Measurements from ENCODE around the gene CTNNAL1.
A peak's percentile ranks its signal among the peaks of the same experiment; 100 is the strongest.
"Not testable (repeated sequence)": the region's sequence is repeated elsewhere in the genome, so short reads cannot be mapped to it uniquely, and the experiment has no call there.

The CTNNAL1 gene

GRCh38 chr9:109012876-109013678, at the start of gene CTNNAL1:
CTNNAL1 (minus strand) TSS chr9:109013499; CDS start chr9:109013442, 57 bp downstream.
- DNase-seq (ENCODE audit: low read depth, low spot score) = peak; percentile 68

- no peak for DNase-seq (ENCODE audit: low read depth, low spot score)
Measured at GRCh38 chr9:109062543-109062942, 49.2 kb upstream of the CTNNAL1 start.

GRCh38 chr9:109060191-109060590, 46.9 kb upstream of the CTNNAL1 start:
- DNase-seq (ENCODE audit: low read depth, low spot score) = no peak

GRCh38 chr9:109053121-109053520, 39.8 kb upstream of the CTNNAL1 start:
- not testable (repeated sequence) for DNase-seq (ENCODE audit: low read depth, low spot score)

GRCh38 chr9:109052416-109052815, 39.1 kb upstream of the CTNNAL1 start:
- no peak for DNase-seq (ENCODE audit: low read depth, low spot score)

GRCh38 chr9:109051733-109052132, 38.4 kb upstream of the CTNNAL1 start:
- DNase-seq (ENCODE audit: low read depth, low spot score) = no peak

GRCh38 chr9:109050444-109050843, 37.1 kb upstream of the CTNNAL1 start:
- no peak for DNase-seq (ENCODE audit: low read depth, low spot score)

GRCh38 chr9:109048822-109049221, 35.5 kb upstream of the CTNNAL1 start:
- no peak for DNase-seq (ENCODE audit: low read depth, low spot score)

GRCh38 chr9:109047259-109047658, 34.0 kb upstream of the CTNNAL1 start:
- DNase-seq (ENCODE audit: low read depth, low spot score) = no peak

- DNase-seq (ENCODE audit: low read depth, low spot score) = no peak
Measured at GRCh38 chr9:109046346-109046745, 33.0 kb upstream of the CTNNAL1 start.

GRCh38 chr9:109043578-109043977, 30.3 kb upstream of the CTNNAL1 start:
- DNase-seq (ENCODE audit: low read depth, low spot score) = no peak

- DNase-seq (ENCODE audit: low read depth, low spot score) = no peak
Measured at GRCh38 chr9:109040571-109040970, 27.3 kb upstream of the CTNNAL1 start.

GRCh38 chr9:109039539-109039938, 26.2 kb upstream of the CTNNAL1 start:
- no peak for DNase-seq (ENCODE audit: low read depth, low spot score)

- DNase-seq (ENCODE audit: low read depth, low spot score) = no peak
Measured at GRCh38 chr9:109037946-109038715, 24.8 kb upstream of the CTNNAL1 start.

- no peak for DNase-seq (ENCODE audit: low read depth, low spot score)
Measured at GRCh38 chr9:109036744-109037680, 23.7 kb upstream of the CTNNAL1 start.

- no peak for DNase-seq (ENCODE audit: low read depth, low spot score)
Measured at GRCh38 chr9:109035684-109036423, 22.6 kb upstream of the CTNNAL1 start.

- DNase-seq (ENCODE audit: low read depth, low spot score) = no peak
Measured at GRCh38 chr9:109033941-109034700, 20.8 kb upstream of the CTNNAL1 start.

GRCh38 chr9:109031241-109031640, 17.9 kb upstream of the CTNNAL1 start:
- DNase-seq (ENCODE audit: low read depth, low spot score) = no peak

GRCh38 chr9:109030426-109030825, 17.1 kb upstream of the CTNNAL1 start:
- DNase-seq (ENCODE audit: low read depth, low spot score) = no peak

- no peak for DNase-seq (ENCODE audit: low read depth, low spot score)
Measured at GRCh38 chr9:109028457-109028856, 15.2 kb upstream of the CTNNAL1 start.

Measured in ELF-1 (cell line).